Inflammatory macrophage treated with lipopolysaccharide for 4 hours (primary cell): ENCODE measurements around the gene LRRC59.
"Not testable (repeated sequence)": the region's sequence is repeated elsewhere in the genome, so short reads cannot be mapped to it uniquely, and the experiment has no call there.

Experiments
- DNase-seq: peaks from one replicate; pipeline ENCODE4 v3.0.0-alpha.2; 2020

LRRC59 gene

GRCh38 chr17:50397111-50397918 is at the start of gene LRRC59:
TSS of gene LRRC59 (minus strand) at chr17:50397523. CDS start at chr17:50397317, 206 bp downstream.
- peak; percentile 83 for DNase-seq

- DNase-seq: no peak
These were observed 48.5 kb upstream of the LRRC59 start for GRCh38 chr17:50445730-50446325.

- no peak for DNase-seq
These were observed 47.8 kb upstream of the LRRC59 start for GRCh38 chr17:50444841-50445715.

- DNase-seq: no peak
These were observed 46.2 kb upstream of the LRRC59 start for GRCh38 chr17:50443505-50443974.

GRCh38 chr17:50440838-50441829 is 43.8 kb upstream of the LRRC59 start:
- no peak for DNase-seq

GRCh38 chr17:50440172-50440837 is 43.0 kb upstream of the LRRC59 start:
- DNase-seq: no peak

- no peak for DNase-seq
These were observed 41.7 kb upstream of the LRRC59 start for GRCh38 chr17:50439008-50439407.

GRCh38 chr17:50437409-50437808 is 40.1 kb upstream of the LRRC59 start:
- no peak for DNase-seq

- DNase-seq: no peak
These were observed 34.9 kb upstream of the LRRC59 start for GRCh38 chr17:50432125-50432762.

GRCh38 chr17:50430821-50431618 is 33.7 kb upstream of the LRRC59 start:
- DNase-seq: no peak

GRCh38 chr17:50429793-50430192 is 32.5 kb upstream of the LRRC59 start:
- no peak for DNase-seq

GRCh38 chr17:50428831-50429424 is 31.6 kb upstream of the LRRC59 start:
- DNase-seq: no peak

GRCh38 chr17:50428126-50428525 is 30.8 kb upstream of the LRRC59 start:
- DNase-seq: not testable (repeated sequence)

GRCh38 chr17:50426814-50427787 is 29.8 kb upstream of the LRRC59 start:
- peak; percentile 68 for DNase-seq

GRCh38 chr17:50426472-50426782 is 29.1 kb upstream of the LRRC59 start:
- no peak for DNase-seq

- DNase-seq: peak; percentile 55
These were observed 28.6 kb upstream of the LRRC59 start, which contains the start of gene ACSF2 for GRCh38 chr17:50425682-50426471. TSS of gene ACSF2 (plus strand) at chr17:50426218. CDS start at chr17:50426262, 44 bp downstream.

- DNase-seq: peak; percentile 8
These were observed 27.8 kb upstream of the LRRC59 start for GRCh38 chr17:50424996-50425681.
